SIG-M5 treated with dmso at 0.1 percent for 504 hours (cell line): ENCODE measurements around the gene ZRANB2.

Experiments
- DNase-seq: peaks from one replicate; lab custom pipeline; 2025; ENCODE audit not compliant: unreplicated experiment; lab: John Stamatoyannopoulos, UW

The ZRANB2 gene

DNA sequence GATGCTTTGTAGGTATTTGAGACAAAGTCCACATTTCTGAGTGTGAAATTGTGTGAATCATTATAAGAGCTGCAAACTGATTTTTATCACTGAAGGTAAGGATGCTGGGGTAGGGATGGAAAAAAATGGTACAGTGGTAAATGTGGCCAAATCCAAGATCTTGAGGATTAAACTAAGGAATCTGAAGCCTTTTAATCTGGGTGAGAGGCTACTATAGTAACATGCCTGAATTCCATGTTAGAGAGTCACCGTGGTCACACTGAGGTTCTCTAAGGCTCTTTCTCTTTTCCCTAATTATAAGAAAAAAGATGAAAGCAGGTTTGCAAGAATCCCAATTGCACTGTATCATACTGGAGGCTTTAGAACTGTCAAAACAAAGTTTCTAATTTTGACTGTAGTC is 50.8 kb downstream of the ZRANB2 start:
- DNase-seq, result no peak

DNA sequence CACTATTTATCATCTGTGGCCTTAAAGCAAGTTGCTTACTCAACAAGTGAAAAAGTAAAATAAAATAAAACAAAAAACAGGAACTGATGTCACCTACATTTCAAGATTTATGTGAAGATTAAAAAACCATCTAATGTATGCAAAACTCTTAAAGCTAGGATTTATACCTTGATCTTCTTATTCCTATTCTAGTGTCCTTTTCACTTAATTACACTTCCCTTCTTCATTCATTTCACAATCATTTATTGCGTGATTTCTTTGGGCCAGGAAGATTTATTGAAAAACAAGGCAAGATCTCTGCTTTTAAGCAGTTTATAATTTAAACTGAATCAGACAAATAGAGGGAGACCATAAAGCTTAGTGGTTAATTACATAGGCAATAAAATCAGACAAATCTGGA is 51.9 kb downstream of the ZRANB2 start:
- DNase-seq, result no peak

DNA sequence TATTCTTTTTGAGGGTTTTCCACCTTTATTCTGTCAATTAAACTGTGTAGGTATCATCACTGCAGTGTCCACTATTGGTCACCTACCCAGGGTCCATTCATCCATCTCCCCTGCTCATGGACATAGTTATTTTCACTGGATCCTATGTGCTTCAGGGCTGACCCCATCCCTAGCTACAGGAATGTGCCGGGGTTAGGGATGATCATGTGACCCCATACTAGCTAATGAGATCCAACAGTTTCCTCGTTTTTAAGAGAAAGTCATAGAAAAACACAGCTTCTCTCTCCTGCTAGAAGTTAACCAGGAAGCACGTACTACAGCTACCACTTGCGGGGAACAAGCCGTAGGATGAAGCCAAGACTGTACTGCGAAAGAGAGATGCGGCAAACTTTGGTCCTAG is 52.8 kb downstream of the ZRANB2 start:
- DNase-seq, result no peak

DNA sequence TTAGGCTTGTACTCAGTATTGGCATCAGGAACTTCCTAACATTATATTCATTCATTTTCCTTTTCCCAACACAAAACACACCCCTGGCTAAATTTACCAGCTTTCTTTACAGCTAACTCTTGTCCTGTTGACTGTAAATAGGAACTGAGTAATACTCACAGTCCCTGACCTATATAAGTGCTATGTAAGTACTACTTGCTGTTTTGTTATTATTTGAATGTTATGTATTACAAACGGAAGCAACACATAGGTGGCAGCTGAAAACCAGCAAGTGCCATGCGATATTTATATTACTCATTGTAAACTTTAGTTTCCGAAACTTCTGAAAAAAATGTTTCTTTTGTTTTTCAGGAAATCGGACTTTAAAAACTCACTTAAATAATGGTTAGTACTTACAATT is 54.7 kb downstream of the ZRANB2 start:
- DNase-seq, result no peak

DNA sequence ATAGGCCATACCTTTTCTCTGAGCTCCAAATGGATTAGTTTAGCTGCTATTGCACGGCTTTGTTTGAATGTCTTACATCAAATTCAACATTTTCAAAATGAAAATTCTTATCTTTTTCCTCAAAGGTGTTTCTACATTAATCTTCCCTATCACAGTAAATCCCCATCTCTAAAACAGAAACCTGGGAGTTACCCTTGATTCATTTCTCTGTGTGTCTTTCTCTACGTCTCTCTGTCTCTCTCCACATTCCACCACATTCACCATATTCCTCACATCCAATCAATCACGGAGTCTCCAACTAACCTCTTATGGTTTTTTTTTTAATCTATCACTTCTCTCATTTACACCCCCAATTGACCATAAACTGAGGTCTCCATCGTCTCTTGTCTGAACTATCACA is 57.3 kb downstream of the ZRANB2 start:
- DNase-seq, result no peak

DNA sequence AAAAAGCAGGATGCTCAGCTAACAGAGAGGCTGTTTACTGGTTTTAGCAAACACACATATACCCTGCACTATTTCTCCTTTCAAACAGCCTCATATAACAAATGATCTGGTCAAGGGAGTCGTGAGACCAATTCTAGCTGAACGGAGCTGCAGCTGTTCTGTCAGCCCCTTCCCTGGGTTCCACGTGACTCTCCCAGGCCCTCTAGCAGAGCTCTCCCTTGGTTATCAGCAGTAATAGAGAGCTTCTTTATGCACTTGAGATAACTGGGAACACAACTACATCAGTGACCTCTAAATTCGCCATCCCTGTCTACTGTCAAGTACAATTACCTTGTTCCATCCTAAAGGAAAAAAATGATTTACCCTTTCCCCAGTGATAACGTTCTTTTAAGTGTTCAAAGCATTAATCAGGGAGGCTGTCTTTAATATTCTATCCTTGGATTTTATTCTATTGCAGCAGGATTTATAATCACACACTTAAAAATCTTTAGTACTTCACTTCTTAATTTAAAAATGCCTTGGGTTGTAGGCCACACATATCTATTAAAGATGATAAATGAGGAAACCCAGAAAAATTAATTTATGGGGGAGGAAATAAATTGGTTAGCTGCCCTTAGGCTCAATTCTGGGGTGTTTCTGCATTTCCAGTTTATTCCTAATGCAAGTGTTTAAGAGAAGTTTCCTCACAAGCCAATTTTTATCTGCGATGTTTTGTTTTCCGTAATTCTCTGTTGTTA is 61.4 kb downstream of the ZRANB2 start:
- no peak for DNase-seq

DNA sequence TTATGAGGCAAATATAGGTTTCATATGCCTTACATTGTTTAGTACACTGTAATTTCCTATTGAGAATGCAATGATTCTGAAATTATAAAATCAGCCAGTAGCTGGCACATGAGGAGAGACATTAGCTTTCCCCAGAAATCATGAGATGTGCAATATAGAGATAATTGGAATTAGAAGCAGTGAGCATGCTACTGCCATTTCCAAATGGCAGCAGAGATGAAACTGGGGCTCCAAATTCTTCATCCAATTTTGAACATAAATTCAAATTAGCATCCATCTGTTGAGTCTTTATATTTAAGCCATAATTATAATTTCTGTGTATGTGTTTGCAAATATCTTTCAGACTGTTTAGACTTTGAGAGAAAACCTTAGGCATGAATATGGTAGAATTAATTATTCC is 62.0 kb downstream of the ZRANB2 start:
- no peak for DNase-seq

DNA sequence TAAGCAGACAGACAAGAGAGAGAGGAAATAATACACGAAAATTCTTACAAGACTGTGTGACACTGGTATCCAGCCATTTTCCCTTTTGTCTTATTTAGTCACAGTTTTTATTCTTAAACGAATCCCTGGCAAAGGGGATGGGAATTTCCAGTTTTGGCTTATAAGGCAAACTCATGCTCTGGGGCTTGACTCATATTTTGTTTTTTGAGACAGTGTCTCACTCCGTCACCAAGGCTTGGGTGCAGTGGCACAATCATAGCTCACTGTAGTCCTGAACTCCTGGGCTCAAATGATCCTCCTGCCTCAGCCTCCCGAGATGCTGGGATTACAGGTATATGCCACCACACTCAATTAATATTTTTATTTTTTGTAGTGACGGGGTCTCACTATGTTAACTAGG is 65.1 kb downstream of the ZRANB2 start:
- no peak for DNase-seq

DNA sequence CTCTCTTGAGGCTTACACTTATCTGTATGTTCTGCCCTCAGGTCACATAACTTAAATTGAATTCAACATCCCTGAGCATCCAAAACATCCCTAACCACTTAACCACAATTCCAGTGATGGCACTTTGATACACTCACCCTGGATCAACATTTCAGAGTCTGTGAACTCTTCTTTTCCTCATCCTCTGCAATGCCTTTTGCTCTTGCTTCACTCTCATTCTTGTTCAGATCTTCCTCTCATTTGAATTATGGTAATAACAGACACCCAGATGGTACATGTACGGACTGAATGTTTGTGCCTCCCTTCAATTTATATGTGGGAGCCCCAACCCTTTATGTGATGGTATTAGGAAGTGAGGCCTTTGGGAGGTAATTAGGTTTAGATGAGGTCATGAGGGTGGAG is 66.7 kb downstream of the ZRANB2 start:
- no peak for DNase-seq
